GM13977 (cell line): ENCODE data around the gene MS4A7.

Experiments used
- DNase-seq: peaks from one replicate; pipeline ENCODE4 v3.0.0; 2012; ENCODE audit warnings: low spot score
- CTCF ChIP-seq: IDR thresholded peaks from 2 replicates; pipeline ENCODE4 v1.5.1; 2012; ENCODE audit warnings: mild to moderate bottlenecking, control low read depth; ENCODE audit not compliant: insufficient read depth; ENCODE audit errors: extremely low read depth, missing control alignments
- in situ Hi-C: fragments of 300-500 bp; cut with MboI; formaldehyde crosslinking; loops from one replicate; pipeline ENCODE4 v1.12.0; 2022; ENCODE audit warnings: low sequenced_read_pairs, low pct_unique_long_range_greater_than_20kb, mixed read lengths, inconsistent platforms; ENCODE audit not compliant: unreplicated experiment

Gene MS4A7

GRCh38 chr11:60393016-60393415, 14.7 kb downstream of the MS4A7 start:
- in situ Hi-C loops, result no loop called here
- no peak for DNase-seq
- TF ChIP-seq CTCF, result no peak

- no peak for DNase-seq
- no peak for TF ChIP-seq CTCF
- in situ Hi-C loops, result no loop called here
Observed at GRCh38 chr11:60394666-60395380, 16.5 kb downstream of the MS4A7 start.

- no peak for DNase-seq
- TF ChIP-seq CTCF, result no peak
Observed at GRCh38 chr11:60396382-60396781, 18.1 kb downstream of the MS4A7 start, which contains the start of gene MS4A14. Gene MS4A14, plus strand, starts transcription at chr11:60396459. Its CDS starts 120 bp downstream, at chr11:60396579.

GRCh38 chr11:60396799-60397198, 18.5 kb downstream of the MS4A7 start:
- in situ Hi-C loops, result no loop called here
- peak; percentile 17 for DNase-seq
- no peak for TF ChIP-seq CTCF

More at GRCh38 chr11:60396382-60396781, 18.1 kb downstream of the MS4A7 start, which contains the start of gene MS4A14:
- in situ Hi-C loops, result no loop called here

GRCh38 chr11:60420015-60420414, 41.7 kb downstream of the MS4A7 start:
- no peak for DNase-seq
- no peak for TF ChIP-seq CTCF
- in situ Hi-C loops, result no loop called here

GRCh38 chr11:60422609-60423008, 44.3 kb downstream of the MS4A7 start:
- in situ Hi-C loops, result no loop called here
- no peak for TF ChIP-seq CTCF
- no peak for DNase-seq

GRCh38 chr11:60428517-60428916, 50.2 kb downstream of the MS4A7 start:
- no peak for DNase-seq
- TF ChIP-seq CTCF, result no peak
- in situ Hi-C loops, result no loop called here
